NK-92 (cell line): ENCODE results near the gene OLFM4.

Experiments
- DNase-seq: peaks from one replicate; lab custom pipeline; 2025; ENCODE audit not compliant: unreplicated experiment; lab: John Stamatoyannopoulos, UW

The OLFM4 gene

DNA sequence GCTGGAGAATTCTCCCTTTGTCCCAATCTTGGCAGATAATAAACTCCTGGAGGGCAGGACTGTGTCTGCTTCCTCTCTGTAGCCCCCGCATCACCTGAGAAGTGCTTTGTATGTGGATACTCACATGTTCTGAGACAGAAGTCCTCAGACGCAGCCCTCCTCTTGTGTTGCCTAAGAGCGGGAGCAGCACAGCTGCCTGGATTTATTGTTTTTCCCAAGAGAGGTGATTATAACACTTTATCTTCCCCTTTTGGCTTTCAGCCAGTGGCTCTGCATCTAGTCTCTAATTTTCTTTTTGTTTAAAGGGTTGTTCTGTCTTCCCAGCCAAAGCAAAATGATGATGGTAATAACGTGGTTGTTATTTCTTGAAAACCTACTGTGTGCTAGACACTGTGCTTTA lies 36.1 kb downstream of the OLFM4 start:
- DNase-seq, result no peak

DNA sequence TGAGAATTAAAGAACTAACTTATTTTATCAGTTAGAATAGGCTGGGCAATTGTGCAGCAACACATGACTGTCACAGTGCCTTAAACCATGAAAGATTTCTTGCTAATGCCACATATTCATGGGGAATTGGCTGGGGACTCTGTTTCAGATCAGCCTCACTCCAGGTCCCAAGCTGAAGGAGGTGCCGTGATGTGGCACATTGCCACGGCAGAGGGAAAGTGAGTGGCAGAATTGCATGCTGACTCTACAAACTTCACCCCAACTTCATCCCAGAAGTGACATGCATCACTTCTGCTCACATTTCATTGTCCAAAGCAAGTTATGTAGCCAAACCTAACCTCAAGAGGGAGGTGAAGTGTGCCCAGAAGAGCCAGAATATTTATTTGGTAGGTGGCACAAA lies 37.8 kb downstream of the OLFM4 start:
- no peak for DNase-seq

DNA sequence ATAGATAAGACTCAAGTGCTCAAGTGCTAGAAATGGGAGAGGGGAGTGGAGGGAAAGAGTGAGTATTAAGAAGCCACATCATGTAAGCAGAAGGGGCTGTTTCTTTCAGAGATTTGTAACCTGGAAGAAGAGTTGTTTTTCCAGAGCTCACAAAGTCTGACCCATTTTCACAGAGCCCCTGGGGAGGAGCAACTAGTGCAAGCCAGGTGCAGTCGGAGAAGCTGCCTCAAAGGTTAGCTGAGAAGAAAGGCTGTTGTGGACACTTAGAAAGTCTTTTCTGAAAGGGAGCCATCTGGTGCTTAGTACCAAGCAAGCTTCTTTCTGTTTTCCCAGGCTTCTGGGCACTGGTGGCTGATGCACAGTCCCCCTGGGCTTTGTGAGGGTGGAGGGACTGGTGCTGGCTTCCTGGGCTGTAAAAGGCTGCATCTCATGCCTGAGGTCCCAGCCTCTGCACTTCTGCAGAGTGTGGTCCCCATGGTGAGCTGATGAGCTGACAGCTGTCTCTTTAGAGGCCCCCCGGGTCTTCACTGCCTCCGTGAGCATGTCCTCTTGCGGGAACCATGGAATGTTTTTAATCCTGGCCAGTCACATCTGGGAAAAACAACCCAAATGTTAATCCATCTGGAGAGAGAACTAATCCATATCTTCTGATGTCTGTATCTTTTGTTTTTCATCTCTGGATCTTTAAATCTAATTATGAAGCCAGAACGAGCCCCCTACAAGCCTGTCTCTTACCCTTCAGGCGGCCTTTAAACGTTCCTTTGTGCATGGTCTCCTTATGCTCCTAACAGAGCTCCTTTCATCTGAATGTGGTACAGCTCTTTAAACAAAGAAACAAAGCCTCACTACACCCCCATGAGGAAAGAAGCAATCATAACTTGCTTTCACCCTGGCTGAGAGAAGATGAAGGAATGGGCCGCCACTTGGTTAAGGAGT lies 40.2 kb downstream of the OLFM4 start:
- DNase-seq, result no peak

DNA sequence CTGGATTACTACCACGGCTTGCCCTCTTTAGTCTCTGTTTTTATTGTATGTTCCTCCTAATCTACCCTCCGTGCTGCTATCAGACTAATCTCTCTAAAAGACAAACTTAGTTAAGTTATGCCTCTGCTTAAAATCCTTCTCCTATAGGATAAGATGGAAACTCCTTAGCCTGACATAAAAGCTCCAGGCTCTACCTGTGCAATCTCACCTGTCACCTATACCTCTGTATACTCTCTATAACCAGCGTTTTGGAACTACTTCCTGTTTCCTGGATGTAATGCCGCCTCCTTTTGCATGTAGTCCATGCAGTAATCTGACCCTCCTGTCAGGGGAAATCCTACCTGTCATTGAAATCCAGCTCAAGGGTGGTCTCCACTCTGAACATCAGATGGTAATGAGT lies 41.2 kb downstream of the OLFM4 start:
- no peak for DNase-seq

DNA sequence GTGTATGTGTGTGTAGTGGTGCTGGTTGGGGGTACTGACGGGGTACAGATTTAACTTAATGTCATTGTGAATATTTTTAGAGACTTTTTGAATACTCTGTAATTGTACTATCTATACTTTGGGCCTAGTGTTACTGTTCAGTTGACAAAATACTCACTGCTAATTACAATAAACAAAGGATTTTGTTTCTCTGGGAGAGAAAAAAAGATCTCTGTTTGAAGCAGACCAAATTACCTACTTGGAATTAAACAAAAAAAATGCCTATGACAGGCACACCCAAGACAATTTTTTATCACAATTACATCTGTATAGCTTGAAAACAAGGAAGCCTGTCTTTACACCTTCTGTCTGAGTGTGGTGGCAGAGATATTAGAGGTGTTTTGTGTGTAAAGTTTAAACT lies 45.1 kb downstream of the OLFM4 start:
- no peak for DNase-seq

DNA sequence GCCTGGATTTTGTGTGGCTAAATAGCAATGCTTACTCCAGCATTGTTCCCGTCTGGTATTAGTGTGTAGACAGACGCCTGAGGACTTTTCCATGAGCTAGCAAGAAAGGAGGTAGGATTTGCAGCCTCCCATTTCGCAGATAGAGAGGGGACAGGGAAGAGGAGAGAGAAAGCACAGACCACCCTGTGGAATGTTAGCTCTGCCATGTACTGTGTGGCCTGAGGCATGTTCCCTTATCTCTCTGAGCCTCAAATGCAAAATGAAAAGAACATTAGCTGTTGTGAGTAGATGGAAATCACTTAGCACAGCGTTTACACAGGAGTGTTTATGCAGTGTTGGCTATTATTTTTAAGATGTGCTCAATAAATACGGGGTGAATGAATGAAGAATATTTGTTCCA lies 45.5 kb downstream of the OLFM4 start:
- no peak for DNase-seq

DNA sequence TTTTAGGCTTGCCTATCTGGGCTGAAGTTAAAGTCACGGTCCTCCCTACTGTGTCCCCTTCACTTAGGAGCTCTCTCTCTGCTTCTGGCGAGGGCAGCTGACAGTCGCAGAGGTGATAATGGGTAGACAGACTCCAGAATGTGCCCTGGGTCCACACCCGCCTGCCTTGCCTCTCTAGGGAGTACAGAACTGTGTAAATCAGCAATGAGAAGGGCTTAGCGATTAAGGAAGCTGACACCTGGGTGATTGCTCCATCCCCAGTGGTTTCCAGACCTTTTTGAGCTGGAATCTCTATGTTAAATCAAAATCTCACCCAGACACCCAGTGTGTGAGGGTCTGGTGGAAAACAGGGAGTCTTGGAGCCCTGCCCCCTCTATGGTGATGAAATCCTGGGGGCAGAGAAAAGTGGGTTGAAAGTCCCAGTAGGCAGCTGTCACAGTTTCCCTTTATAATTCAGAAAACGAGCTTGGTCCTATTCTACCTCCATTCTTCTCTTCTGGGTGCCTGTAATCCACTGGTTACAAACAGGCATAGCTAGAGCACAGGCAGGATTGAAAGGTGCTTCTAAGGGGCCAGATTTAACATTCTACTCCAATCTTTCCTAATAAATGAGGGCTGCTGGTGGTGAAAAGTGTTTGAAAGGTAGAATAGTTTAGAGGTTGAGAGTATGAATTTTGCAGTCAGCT lies 46.9 kb downstream of the OLFM4 start:
- DNase-seq, result no peak

DNA sequence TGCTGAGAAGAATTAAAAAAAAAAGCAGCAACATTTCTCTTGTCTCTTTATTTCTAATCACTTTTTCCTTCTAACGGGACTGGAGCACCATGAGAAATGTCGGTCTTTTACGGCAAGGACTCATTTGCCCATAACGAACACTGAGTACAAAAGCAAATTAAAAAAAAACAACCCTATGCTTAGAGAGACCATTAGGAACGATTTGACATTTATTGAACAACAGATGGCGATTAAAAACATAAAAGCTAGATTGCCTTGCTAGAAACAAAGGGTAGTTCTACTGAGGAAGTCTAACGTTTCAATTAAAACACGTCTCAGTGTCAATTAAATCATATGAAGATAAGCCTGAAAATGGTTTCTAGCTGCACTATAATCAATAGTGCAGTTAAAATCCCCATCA lies 51.1 kb downstream of the OLFM4 start:
- DNase-seq, result no peak

DNA sequence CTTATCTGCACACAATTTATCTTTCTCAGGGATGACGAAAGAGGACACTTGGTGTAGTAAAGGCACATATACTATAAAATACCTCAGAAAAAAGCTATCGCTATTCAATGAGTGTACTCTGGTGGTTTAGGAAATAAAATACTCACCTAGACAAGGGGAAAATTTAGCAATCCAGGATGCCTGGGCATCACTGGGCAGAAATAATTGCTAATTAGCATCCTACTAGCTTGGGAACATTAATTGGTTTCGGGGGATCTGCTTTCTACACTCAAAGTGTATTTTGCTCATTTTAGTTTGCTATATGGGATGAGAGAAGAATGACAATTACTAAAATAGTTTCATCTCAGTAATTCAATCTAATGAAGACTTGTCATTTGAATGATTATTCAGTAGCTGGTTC lies 60.3 kb downstream of the OLFM4 start:
- DNase-seq, result no peak

DNA sequence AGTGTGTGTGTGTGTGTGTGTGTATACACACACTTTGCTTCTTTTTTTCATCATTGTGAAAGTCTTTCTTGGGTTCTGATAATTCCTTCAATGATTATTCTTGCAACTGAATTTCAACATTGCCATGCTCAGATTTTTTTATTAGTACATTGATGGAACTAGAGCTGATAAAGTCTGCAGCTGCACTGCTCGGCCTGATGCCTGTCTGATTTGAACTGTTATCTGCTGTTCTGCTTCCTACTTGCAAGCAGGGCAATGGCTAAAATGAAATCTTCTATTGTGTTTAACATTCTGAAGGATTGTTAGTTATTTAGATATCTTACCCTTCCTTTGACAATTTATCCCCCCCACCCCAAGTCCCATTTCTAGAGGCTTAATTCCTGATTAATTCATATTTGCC lies 61.3 kb downstream of the OLFM4 start:
- no peak for DNase-seq

DNA sequence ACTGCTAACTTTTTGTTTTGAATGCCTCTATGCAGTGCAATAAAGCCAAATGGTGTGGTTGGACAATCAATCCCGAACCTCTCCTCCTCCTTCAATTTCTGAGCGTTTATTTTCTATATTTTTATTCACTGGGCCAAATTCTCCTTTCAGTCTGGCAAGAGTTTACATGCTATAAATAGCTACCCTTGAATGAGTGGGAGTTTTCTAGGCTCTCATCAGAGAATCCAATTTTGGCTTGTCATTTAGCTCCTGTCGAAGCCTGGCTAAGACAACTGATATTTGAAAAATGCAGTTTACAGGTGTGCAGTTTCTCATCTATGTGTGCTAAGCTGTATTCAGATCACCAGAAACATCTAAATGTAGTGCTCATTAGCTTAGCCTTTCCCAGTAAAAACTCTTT lies 61.8 kb downstream of the OLFM4 start:
- DNase-seq, result no peak

DNA sequence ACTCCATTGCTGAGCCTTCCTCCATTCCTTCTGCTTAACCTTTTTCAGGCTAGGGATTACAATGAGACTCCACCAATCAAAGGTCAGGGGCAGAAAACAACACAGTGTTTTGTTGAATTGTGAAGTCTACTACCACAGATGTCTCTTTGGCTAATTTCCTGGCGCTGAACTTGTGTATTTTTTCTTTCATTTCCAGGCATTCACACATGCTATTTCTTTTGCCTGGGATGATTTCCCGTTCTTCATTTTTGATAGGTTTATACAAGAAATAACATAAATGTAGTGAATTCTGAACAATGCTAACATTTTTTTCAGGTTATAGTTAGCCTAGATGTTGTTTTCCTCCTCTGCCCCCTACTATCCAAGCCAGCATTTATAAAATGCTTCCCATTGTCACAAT lies 64.3 kb downstream of the OLFM4 start:
- no peak for DNase-seq

DNA sequence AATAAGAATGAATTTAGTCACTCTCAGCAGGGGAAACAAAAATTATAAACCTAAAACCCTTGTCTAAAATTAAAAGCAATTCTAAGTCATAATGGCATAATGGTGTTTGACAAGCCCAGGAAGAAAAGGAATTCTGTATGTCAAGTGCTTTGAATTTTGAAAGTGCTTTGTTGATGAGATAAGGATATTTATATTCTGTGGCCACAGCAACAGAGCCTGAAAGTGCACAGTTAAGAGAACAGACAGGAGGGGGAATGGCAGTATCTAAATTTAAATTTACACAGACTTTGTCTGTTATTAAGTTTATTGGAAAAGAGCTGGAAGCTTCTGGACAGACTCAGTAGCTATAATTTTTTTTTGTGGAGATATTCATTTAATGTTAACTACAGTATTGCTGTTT lies 69.8 kb downstream of the OLFM4 start:
- DNase-seq, result no peak

DNA sequence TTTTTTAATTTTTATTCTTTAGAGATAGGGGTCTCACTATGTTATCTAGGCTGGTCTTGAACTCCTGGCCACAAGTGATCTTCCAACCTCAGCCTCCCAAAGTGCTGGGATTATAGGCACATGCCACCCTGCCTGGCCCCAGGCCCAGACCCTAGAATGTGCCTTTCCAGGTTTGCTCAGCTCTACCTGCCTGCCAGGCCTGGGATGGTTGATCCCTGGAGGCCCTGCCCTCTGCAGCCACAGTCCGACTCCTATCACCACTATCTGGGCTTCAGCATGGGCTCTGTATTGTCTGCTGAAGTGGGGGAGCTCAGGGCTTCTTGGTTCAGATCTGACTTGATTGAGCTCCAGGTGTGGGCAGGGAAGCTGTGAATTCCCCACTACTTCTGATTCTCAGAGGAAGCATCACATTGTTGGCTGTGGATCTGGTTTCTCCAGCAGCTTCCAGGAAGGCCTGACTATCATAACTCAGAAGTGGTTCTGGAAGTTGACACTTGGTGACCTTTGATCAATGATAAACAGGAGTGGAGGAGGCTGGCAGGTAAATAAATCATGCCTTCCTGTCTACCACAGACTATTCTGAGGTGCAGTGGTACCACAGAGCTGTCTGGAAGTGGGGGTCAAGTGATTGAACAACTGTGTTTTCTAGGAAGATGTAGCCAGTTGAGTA lies 71.9 kb downstream of the OLFM4 start:
- DNase-seq, result no peak
